DMS114 treated with DMSO at 0.1 percent for 48 hours (cell line): Measurements from ENCODE around the gene OOSP1.
A peak's percentile ranks its signal among the peaks of the same experiment; 100 is the strongest.
"Not testable (repeated sequence)": the region's sequence is repeated elsewhere in the genome, so short reads cannot be mapped to it uniquely, and the experiment has no call there.

Source experiments
- DNase-seq: peaks from one replicate; lab custom pipeline; 2025; ENCODE audit not compliant: unreplicated experiment; lab: John Stamatoyannopoulos, UW

OOSP1 gene

GRCh38 chr11:59938132-59938531 is at the start of gene OOSP1:
TSS of gene OOSP1 (plus strand) at chr11:59938432. CDS start at chr11:59938455, 23 bp downstream.
- DNase-seq, result no peak

DNA sequence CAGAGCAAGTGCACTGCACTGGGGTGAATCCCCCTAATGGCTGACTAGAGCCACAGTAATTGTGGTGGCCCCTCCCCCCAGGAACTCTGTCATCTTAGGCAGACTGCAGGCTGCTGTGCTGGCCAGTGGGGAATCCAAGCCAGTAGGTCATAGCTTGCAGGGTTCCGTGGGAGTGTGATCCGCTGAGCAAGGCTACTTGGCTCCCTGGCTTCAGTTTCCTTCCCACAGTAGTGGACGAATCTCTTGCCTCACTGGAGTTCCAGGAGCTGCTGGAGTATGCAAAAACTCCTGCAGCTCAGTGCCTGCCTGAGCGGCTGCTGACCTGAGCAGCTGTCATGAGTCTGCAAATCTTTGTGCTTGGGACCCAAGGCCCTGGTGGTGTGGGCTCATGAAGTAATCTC is 46.5 kb upstream of the OOSP1 start:
- DNase-seq, result no peak

- no peak for DNase-seq
These were observed 43.6 kb upstream of the OOSP1 start for GRCh38 chr11:59894616-59895015.

DNA sequence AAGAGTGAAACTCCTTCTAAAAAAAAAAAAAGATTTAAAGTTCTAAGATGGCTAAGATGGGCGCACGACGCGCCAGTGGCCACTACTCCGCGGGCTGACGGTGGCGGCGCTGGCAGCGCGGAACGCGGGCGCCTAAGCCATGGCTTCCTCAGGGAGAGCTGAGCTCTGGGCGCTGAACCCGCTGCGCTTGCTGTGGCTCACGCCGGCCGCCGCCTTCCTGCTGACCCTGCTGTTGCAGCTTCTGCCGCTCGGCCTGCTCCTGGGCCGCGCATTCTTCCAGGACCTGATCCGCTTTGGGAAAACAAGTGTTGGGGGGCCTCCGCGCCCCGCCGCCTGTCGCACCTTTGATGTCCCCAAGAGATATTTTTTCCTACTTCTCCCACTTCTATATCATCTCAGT is 40.2 kb upstream of the OOSP1 start:
- no peak for DNase-seq

DNA sequence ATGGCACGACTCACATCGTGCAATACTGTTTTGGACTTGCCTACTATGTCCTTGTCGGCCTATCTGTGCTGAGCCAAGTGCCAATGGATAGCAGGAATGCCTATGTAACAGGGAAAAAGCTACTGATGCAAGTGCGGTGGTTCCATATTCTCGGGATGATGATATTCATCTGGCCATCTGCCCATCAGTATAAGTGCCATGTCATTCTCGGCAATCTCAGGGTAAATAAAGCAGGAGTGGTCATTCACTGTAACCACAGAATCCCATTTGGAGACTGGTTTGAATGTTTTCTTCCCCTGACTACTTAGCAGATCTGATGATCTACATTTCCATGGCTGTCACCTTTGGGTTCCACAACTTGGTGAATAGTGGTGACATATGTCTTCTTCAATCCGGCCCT is 39.6 kb upstream of the OOSP1 start:
- no peak for DNase-seq

DNA sequence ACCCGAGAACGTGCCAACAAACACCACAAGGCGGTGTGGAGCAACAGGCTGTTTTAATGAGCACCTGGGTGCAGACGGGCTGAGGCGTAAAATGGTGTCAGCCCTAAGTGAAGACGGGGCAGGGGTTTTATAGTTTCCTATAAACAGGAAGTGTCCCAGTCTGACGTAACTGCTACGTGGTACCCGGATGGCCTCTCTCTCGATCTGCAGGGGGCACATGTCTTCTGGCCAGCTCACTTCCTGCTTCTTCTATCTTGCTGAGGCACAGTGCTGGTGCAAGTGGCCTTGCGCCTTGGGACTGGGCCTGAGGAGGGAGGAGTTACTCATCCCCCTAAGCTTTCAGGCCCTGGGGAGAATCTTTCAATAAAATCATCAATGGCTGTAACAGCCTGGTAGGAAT is 38.7 kb upstream of the OOSP1 start:
- DNase-seq, result no peak

DNA sequence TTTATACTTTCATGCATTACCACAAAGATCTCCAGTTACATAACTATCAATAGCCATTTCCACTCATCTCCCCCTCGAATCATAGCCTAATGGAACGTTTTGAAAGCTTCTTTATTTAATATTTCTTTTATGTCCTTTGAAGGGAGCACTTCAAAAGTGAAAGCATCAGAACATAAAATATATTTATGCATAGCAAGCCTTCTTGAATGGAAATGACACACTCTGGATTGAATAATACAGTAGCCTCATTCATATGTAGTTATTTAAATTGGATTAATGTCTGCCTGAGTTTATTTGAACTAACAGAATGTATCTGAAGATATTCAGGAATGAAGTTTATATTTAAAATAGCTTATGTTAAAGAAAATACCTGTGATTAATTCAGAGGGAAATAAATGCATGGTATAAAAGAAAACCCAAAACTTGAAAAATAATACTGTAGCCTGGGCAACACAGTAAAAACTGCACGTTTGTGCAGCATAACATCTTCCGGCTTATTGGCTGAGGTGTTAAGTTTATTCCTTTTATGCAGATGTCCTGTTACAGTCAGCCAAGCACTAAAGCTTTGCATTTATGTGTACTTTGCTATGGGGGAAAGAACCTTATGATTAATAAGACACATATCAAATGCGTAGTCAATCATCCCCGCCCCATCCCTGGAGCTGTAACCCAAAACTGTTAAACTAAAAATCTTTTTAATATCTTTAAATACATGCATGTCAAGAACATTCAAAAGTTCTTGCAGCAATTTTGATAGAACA is 37.7 kb upstream of the OOSP1 start:
- no peak for DNase-seq

DNA sequence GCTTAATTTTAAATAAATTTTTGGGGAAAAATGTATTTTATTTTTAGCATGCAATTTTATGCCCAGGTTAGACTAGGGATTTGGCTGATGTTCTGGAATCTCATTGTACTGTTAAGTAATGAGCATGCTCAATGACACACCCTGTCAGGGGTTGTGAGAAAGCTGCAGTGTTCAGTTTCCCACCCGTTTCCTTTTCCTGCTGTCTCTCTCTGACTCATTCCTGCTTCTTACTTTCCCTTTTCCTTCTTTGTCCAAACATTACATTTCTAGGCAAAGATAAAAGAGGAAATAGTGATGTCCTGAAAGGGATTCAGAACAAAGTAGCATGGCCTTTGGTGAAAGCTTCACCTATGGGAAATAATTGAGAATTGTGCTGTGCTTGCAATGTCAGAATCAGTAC is 36.9 kb upstream of the OOSP1 start:
- DNase-seq, result no peak

DNA sequence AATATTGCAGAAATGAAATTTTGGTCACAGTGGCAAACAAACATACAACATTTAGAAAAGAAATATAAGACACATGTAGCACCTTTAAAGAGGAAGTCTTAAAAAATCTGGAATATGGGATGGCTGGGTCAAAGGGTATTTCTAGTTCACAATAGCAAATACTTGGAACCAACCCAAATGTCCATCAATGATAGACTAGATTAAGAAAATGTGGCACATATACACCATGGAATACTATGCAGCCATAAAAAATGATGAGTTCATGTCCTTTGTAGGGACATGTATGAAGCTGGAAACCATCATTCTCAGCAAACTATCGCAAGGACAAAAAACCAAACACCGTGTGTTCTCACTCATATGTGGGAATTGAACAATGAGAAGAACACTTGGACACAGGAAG is 34.7 kb upstream of the OOSP1 start:
- not testable (repeated sequence) for DNase-seq

DNA sequence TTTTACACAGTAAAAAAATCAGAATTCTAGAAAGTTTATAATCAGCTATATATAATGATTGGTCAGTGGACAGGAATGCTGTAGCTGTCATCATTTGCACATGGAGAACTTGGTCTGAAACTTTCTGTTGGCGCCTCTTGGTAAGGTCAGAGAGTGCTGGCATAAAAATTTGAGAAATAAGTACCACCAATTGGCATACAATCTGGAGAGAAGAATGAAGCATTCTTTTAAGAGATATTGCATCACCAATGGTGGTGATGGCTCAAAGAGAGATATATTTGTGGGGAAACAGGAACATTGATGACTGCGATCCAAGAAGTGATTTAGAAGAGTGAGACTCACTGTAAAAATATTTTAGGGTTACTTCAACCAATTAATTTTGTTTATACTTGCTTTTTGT is 19.8 kb upstream of the OOSP1 start:
- DNase-seq, result no peak

DNA sequence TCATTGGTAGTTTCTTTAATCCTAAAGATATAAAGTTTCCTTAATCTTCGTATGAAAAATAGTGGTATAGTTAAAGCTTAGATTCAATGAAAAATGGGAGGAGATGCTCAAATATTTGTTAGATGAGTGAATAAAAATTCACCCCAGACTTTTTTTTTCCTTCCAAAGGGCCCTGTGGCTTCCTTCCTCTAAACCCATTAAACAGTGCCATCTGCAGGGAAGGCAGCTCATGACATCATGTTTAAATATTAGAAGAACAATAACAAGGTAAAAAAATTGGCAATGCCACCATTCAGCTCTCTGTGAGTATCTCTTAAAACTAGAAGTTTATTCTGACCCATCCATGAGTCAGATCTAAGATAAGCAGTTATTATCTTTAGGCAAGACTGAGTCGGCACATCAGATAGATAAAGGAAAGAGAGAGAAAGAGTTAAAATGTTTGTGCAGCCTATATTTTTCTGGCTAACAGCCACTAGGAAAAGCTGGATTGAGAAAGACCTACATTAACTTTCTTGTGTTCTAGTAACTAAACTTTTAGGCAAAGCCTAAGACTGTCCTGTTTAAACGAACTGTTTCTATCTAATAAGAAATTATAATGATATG is 19.1 kb upstream of the OOSP1 start:
- DNase-seq, result peak; percentile 12

DNA sequence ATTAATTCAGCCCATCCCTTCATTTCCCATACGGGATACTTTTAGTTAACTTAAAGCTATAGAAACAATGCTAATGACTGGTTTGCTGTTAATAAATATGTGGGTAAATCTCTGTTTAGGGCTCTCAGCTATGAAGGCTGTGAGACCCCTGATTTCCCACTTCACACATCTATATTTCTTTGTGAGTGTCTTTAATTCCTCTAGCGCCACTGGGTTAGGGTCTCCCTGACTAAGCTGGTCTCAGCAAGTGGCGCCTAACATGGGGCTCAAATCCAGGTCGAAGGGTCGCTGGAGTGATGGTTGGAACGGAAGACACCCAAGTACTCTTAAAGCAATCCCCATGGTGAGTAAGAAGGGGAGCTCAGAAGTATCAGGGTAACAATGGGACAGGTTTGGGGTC is 14.4 kb upstream of the OOSP1 start:
- no peak for DNase-seq

DNA sequence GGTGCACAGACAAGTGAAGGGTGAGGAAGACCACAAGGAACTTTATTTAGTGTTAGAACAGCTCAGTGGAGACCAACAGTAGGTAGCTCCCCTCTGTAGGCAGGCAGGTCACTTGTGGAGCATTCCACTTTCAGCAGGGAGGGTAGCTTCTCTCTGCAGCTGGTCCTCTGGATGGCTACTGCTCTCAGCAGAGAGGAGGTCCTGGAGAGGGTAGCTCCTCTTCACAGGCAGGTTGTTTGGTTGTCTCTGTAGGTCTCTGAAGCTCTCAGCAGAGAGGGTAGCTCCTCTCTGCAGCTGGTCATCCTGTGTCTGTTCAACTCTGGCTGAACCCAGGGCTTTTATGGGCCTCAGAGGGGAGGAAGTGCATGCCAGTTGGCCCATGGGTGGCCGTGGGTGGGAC is 6.5 kb upstream of the OOSP1 start:
- DNase-seq, result no peak

- DNase-seq, result no peak
These were observed 486 bp downstream of the OOSP1 start for GRCh38 chr11:59938718-59939117.

- no peak for DNase-seq
These were observed 1.2 kb downstream of the OOSP1 start for GRCh38 chr11:59939482-59939881.

DNA sequence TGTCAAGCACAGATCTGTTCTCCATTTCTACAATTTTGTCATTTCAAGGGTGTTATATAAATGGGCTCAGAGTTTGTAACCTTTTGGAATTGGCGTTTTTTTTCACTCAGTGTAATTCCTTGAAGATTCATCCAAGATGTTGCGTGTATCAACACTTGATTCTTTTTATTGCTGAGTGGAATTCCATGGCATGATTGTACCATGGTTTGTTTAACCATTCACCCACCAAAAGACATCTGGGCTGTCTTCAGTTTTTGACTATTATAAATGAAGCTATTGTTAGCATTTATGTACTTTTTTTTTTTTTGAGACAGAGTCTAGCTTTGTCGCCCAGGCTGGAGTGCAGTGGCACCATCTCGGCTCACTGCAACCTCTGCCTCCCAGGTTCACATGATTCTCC is 2.9 kb downstream of the OOSP1 start:
- DNase-seq, result no peak

- DNase-seq, result no peak
These were observed 5.9 kb downstream of the OOSP1 start for GRCh38 chr11:59943997-59944714.

- no peak for DNase-seq
These were observed 6.5 kb downstream of the OOSP1 start for GRCh38 chr11:59944720-59945119.

- DNase-seq, result no peak
These were observed 15.4 kb downstream of the OOSP1 start for GRCh38 chr11:59953463-59954218.

DNA sequence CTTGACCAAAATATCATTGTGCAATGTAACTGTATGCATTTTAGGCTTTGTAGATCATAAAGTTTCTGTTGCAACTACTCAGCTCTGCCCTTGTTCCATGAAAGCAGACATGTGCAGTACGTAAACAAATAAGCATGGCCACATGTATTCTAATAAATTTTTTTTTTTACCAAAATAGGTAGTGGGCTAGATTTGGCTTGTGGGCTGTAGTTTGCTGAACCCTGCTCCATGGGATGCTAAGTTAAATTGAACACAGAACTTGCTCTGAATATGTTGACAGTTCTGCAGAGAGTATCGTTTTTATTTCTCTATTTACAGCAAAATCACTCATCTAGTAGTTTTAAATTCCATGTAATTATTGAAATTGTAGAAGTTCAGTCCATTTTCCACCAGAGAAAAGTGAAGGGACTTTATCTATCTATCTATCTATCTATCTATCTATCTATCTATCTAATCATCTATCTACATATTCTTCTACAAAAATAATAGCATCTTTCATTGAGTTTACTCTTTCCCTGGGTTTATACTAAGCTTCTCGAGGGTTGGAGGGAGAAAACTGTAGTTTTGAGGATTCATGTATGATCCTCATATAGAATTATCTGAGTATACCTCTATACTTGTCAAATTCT is 16.1 kb downstream of the OOSP1 start:
- DNase-seq, result no peak

DNA sequence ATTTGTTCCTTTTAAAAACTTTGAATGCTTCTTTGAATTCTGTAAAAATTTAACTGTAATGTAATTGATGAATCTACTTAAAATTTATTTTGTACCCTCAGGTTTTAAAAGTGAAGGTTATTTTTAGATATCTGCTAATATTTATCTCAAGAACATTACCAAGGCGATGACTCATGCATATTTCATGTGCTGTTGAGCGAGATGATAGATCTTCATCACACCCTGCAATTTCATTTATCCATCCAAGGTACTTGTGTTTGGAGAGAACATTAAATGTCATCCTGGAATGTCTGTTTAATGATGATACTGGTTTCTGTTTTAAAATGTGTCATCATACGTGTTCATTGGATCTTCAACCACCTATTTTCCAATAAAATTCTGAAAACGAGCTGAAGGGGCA is 18.9 kb downstream of the OOSP1 start:
- DNase-seq, result no peak
